ENCODE data around the gene PITX1. TPM values are rescaled to one million over a fixed set of nuclear protein-coding genes. Genes with fewer than 3 reads are reported as not detected.

PITX1 gene
- polyA plus RNA-seq, 1 experiment = 14.3 TPM

GRCh38 chr5:135053278-135053677 lies 19.2 kb upstream of the PITX1 start:
- peaks cover 31% of the 10 kb centered on the region for H3K27me3 ChIP-seq (ENCODE audit: control insufficient read depth, insufficient read depth, low read length)
- POLR2A ChIA-PET = no interaction called here
- no peak overlapping the region for H3K4me3 ChIP-seq (ENCODE audit: low read depth, low read length)
- no peaks in the 10 kb centered on the region for H3K36me3 ChIP-seq (ENCODE audit: control insufficient read depth, insufficient read depth, low read length)
- CTCF ChIA-PET = no interaction called here
- TF ChIP-seq CTCF (IDR thresholded peaks at IDR 0.05; ENCODE audit: insufficient read depth, low read depth, low read length) = no peak
- DNase-seq (ENCODE audit: low read depth) = no peak

GRCh38 chr5:135052511-135053145 lies 18.6 kb upstream of the PITX1 start:
- CTCF ChIA-PET = no interaction called here
- no peak overlapping the region for H3K4me3 ChIP-seq (ENCODE audit: low read depth, low read length)
- TF ChIP-seq CTCF (IDR thresholded peaks at IDR 0.05; ENCODE audit: insufficient read depth, low read depth, low read length) = no peak
- H3K27me3 ChIP-seq (ENCODE audit: control insufficient read depth, insufficient read depth, low read length) = peaks cover 31% of the 10 kb centered on the region
- no peaks in the 10 kb centered on the region for H3K36me3 ChIP-seq (ENCODE audit: control insufficient read depth, insufficient read depth, low read length)
- POLR2A ChIA-PET = no interaction called here
- no peak for DNase-seq (ENCODE audit: low read depth)

GRCh38 chr5:135051872-135052271 lies 17.8 kb upstream of the PITX1 start:
- peaks cover 32% of the 10 kb centered on the region for H3K27me3 ChIP-seq (ENCODE audit: control insufficient read depth, insufficient read depth, low read length)
- CTCF ChIA-PET = no interaction called here

GRCh38 chr5:135051399-135051798 lies 17.4 kb upstream of the PITX1 start:
- no peak for TF ChIP-seq CTCF (IDR thresholded peaks at IDR 0.05; ENCODE audit: insufficient read depth, low read depth, low read length)
- no peak overlapping the region for H3K4me3 ChIP-seq (ENCODE audit: low read depth, low read length)
- ChIA-PET CTCF (no interaction called here), POLR2A (no interaction called here)
- no peaks in the 10 kb centered on the region for H3K36me3 ChIP-seq (ENCODE audit: control insufficient read depth, insufficient read depth, low read length)
- peaks cover 36% of the 10 kb centered on the region for H3K27me3 ChIP-seq (ENCODE audit: control insufficient read depth, insufficient read depth, low read length)
- DNase-seq (ENCODE audit: low read depth) = no peak

More at GRCh38 chr5:135051872-135052271, 17.8 kb upstream of the PITX1 start:
- Histone ChIP-seq H3K4me3 (ENCODE audit: low read depth, low read length) (no peak overlapping the region), H3K36me3 (ENCODE audit: control insufficient read depth, insufficient read depth, low read length) (no peaks in the 10 kb centered on the region)
- POLR2A ChIA-PET = no interaction called here
- DNase-seq (ENCODE audit: low read depth) = no peak
- no peak for TF ChIP-seq CTCF (IDR thresholded peaks at IDR 0.05; ENCODE audit: insufficient read depth, low read depth, low read length)

- no peak for DNase-seq (ENCODE audit: low read depth)
- peaks cover 41% of the 10 kb centered on the region for H3K27me3 ChIP-seq (ENCODE audit: control insufficient read depth, insufficient read depth, low read length)
- H3K4me3 ChIP-seq (ENCODE audit: low read depth, low read length) = no peak overlapping the region
- ChIA-PET POLR2A (no interaction called here), CTCF (no interaction called here)
- no peaks in the 10 kb centered on the region for H3K36me3 ChIP-seq (ENCODE audit: control insufficient read depth, insufficient read depth, low read length)
- TF ChIP-seq CTCF (IDR thresholded peaks at IDR 0.05; ENCODE audit: insufficient read depth, low read depth, low read length) = no peak
These were observed 16.3 kb upstream of the PITX1 start for GRCh38 chr5:135050244-135050767.

Data from BJ (cell line).